Activated CD4-positive, CD25-positive, alpha-beta regulatory T cell treated with anti-CD3 and anti-CD28 coated beads, Interleukin-2, amount 50 U/mL, for 24 hours (primary cell): ENCODE results near the gene DPEP2.
"Not testable (repeated sequence)": the region's sequence is repeated elsewhere in the genome, so short reads cannot be mapped to it uniquely, and the experiment has no call there.

Source experiments
- ATAC-seq, 2 donors: fragments of 150-1000 bp; cut with Tn5 transposase; one replicate each; pipeline ENCODE4 v1.10.0; 2021; ENCODE audit warnings: mild to moderate bottlenecking in 1 of 2, moderate library complexity in 1 of 2

The DPEP2 gene, protein sequence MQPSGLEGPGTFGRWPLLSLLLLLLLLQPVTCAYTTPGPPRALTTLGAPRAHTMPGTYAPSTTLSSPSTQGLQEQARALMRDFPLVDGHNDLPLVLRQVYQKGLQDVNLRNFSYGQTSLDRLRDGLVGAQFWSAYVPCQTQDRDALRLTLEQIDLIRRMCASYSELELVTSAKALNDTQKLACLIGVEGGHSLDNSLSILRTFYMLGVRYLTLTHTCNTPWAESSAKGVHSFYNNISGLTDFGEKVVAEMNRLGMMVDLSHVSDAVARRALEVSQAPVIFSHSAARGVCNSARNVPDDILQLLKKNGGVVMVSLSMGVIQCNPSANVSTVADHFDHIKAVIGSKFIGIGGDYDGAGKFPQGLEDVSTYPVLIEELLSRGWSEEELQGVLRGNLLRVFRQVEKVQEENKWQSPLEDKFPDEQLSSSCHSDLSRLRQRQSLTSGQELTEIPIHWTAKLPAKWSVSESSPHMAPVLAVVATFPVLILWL

DNA sequence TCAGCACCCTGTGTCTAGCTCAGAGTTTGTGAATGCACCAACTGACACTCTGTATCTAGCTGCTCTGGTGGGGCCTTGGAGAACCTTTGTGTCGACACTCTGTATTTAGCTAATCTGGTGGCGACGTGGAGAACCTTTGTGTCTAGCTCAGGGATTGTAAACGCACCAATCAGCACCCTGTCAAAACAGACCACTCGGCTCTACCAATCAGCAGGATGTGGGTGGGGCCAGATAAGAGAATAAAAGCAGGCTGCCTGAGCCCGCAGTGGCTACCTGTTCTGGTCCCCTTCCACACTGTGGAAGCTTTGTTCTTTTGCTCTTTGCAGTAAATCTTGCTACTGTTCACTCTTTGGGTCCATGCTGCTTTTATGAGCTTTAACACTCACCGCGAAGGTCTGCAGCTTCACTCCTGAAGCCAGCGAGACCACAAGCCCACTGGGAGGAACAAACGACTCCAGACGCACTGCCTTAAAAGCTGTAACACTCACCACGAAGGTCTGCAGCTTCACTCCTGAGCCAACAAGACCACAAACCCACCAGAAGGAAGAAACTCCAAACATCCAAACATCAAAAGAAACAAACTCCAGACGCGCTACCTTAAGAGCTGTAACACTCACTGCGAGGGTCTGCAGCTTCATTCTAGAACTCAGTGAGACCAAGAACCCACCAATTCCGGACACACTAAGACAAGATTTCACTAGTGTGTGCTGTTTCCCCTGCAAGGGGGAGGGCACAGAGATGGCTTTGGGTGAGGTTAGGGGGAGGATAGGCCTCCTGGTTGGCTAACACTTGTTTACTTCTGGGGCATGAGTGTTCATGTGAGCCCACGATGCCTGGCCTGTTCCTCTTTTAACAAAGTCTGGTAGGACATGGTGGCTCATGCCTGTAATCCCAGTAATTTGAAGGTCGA lies at the start of gene DPEP2:
TSS of gene DPEP2 (minus strand) at position 706 of the 910 bp plus-strand sequence. CDS start 6,272 bp downstream, outside the sequence.
- peak; percentile 86 to 93 for ATAC-seq

DNA sequence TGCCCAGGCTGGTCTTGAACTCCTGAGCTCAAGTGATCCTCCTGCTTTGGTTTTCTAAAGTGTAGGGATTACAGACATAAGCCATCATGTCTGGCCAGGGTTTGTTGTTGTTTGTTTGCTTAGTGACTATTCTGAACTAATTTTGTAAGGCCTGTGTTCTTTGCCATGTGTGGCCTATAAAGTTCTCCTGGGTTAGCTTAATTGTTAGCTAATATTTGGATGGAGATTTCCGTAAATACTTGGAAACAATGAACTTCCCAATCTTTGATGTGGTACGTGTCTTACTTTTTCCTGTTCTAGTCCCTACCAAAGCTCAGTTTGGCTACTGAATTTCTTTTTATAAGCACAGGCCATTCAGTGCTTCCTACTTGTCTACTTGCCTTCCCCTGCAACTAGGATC lies 48.7 kb upstream of the DPEP2 start:
- no peak for ATAC-seq

DNA sequence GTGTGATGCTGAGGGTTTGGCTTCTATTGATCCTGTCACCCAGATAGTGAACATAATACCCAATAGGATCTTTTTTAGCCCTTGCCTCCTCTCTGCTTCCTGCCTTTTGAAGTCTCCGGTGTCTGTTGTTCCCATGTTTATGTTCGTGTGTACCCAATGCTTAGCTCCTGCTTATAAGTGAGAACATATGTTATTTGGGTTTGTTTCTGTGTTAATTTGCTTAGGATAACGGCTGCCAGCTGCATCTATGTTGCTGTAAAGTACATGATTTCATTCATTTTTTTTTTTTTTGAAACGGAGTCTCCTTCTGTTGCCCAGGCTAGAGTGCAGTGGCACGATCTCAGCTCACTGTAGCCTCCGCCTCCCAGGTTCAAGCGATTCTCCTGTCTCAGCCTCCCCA lies 46.8 kb upstream of the DPEP2 start:
- no peak for ATAC-seq

DNA sequence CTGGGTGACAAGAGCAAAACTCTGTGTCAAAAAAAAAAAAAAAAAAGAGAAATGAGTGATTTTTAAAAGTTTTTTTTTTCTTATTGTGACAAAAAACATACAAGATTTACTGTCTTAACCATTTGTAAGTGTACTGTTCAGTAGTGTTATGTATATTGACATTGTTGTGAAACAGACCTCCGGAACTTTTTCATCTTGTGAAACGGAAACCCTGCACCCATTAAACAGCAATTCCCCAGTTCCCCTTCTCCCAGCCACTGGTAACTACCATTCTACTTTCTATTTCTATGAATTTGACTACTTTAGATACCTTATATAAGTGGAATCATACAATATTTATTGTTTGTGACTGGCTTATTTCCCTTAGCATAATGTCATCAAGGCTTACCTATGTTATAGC lies 42.5 kb upstream of the DPEP2 start:
- ATAC-seq: no peak

DNA sequence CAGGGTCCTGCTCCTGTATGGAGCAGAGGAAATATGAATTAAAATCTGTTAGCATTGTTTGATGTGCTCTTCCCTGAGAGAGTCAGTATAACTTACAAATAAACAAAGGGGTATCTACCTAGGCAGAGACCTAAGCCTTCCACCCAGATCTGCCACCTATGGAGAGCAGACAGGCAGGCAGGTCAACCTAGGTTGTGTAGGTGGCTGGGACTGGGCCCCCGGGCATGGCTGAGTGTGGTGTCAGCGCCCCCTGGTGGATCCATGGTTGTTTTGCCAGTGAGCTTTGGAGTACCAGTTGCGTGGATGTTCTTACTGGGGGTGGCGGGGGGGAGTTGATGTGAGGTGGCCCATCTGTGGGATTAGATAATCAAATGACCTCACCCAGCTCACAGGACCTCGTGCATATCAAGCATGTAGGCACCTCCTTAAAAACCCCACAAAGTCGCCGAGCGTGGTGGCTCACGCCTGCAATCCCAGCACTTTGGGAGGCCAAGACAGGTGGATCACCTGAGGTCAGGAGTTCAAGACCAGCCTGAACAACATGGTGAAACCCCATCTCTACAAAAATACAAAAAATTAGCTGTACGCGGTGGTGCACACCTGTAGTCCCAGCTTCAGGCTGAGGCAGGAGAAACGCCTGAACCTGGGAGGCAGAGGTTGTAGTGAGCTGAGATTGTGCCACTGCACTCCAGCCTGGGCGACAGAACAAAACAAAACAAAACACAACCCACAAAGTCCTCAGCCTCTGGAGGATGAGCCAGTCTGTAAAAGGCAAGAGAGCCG lies 41.4 kb upstream of the DPEP2 start:
- peak; percentile 99 to 100 for ATAC-seq

DNA sequence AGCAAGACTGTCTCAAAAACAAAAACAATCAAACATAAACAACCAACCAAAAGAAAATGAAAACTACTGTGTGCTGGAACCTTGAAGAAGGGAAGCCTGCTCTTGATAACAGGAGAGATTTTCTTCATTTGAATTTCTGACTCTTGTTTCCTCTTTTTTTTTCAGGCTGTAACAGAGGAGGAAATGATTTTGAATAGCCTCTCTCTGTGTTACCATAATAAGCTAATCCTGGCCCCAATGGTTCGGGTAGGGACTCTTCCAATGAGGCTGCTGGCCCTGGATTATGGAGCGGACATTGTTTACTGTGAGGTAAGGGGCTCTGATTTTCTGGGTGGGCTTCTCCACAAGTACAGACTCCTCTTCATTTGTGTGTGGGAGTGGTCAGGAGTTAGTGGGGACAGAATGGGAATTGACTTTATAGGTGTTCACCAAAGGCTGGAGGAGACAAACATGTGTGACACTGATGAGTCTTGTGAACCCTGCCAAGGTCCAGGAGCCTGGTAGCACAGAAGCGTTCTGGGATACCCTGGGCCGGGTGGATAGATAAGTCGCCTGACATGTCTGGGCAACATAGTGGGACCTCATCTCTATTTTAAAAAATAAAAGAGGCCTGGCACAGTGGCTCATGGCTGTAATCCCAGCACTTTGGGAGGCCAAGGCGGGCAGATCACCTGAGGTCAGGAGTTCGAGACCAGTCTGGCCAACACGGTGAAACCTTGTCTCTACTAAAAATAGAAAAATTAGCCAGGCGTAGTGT lies 38.7 kb upstream of the DPEP2 start:
- no peak for ATAC-seq

DNA sequence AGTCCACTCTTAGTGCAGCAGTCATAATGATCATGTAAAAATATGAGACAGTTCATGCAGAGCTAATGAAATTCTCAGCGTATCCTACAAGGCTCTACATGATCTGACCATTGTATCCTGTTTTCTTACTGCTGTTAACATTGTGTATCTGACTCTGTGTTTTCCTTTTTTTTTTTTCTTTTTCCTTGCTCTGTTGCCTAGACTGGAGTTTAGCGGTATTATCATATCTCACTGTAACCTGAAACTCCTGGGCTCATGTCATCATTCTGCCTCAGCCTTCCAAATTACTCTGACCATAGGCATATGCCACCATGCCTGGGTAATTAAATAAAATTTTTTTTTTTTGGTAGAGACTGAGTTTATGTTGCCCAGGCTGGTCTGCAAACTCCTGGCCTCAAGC lies 35.9 kb upstream of the DPEP2 start:
- ATAC-seq: no peak

DNA sequence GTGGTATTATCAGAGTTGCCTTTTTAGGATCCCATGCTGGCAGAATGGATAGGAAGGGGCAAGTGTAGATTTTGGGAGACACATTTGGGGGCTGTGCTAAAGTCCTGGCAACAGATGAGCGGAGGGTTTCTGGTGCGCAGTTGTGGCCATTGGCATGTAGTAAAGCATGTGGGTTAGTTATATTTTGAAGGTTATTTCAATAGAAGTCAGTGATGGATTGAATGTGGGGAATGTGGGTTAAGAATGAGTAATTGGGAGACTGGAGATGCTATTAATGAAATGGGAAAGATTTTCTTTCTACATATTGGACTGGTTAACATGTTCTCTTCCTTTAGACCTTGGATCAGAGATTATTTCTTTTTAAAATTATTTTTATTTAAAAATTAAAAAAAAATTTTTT lies 33.8 kb upstream of the DPEP2 start:
- no peak for ATAC-seq

DNA sequence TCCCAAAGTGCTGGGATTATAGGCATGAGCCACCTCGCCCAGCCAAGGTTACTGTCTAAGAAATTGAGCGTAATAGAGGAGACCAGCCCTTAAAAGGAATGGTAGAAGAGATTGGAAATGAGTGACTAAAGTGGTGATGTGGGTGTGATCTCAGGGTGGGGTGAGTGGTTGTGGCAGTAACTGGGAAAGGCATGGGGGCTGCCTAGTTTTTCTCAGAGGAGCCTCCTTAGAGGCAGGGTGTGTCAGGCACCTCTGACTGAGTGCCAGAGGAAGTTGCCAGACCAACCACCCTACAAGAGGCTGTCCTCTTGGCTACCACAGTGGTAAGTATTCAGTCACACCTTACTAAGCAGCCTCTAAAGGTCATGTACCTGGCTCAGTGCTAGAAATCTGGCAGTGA lies 32.7 kb upstream of the DPEP2 start:
- ATAC-seq: no peak

DNA sequence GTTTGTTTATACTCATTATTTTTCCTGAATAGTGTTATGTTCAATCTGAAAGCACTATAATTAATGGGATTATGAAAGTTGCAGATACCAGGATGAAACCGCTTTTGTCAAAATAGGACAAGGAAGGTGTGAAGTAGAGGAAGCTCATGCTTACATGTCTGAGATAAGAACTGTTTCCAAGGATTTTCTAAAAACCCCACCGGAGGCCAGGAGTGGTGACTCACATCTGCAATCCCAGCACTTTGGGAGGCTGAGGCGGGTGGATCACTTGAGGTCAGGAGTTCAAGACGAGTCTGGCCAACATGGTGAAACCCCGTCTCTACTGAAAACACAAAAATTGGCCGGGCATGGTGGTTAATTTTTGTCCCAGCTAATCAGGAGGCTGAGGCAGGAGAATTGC lies 30.8 kb upstream of the DPEP2 start:
- not testable (repeated sequence) for ATAC-seq

DNA sequence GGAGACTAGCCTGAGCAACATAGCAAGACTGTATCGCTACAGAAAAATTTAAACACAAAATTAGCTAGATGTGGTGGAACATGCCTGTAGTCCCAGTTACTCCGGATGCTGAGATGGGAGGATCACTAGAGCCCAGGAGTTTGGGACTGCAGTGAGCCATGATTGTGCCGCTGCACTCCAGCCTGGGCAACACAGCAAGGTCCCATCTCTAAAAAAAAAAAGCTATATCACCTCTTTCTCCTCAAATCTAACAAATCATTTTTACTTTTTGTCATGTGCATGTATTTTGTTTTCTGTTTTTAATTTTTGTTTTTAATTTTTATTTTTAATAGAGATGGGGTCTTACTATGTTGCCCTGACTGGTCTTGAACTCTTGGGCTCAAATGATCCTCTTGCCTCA lies 29.7 kb upstream of the DPEP2 start:
- ATAC-seq: no peak

DNA sequence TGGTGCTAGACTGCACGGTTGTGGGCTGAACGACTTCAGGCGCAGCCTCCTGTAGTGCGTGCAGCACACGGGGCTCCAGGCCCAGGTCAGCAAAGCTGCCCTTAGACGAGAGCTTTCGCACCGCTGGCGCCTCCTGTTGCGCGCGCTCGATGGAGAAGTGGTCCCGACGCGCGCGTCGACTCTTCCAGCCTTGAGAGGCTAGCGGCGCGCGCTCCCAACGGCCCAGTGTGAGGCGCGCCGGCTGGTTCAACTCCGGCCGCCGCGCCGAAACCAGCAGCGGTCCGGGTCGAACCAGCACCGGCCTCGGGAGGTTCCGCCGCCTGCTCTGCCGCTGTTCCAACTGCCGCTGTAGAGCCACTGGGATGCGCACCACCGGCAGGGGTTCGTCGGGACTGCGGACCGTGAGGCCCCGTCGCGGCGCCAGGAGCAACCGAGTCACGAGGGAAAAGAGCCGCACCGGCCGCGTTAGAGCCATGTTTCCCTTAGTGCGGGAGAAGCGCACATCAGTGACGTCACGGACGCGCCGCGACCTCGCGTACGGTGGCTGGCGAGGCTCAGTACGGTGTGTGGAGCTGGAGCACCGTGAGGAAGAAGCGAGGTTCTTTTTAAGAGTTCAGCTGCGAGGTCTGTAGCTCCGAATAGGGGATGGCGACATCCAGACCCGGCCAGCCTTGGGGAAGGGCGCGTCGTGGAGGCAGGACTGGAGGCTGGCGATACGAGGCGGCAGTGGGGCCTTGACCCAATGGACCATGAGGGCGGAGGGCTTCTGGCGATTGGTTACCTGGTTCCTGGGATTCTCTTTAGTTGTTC lies 23.6 kb upstream of the DPEP2 start, which contains the start of the genes DDX28 and DUS2:
TSS of gene DDX28 (minus strand) at position 505 of the 810 bp plus-strand sequence. CDS start at position 475, 30 bp downstream.
TSS of gene DUS2 (plus strand) at position 557 of the 810 bp plus-strand sequence. CDS start 14,740 bp downstream, outside the sequence.
- peak; percentile 89 to 93 for ATAC-seq

DNA sequence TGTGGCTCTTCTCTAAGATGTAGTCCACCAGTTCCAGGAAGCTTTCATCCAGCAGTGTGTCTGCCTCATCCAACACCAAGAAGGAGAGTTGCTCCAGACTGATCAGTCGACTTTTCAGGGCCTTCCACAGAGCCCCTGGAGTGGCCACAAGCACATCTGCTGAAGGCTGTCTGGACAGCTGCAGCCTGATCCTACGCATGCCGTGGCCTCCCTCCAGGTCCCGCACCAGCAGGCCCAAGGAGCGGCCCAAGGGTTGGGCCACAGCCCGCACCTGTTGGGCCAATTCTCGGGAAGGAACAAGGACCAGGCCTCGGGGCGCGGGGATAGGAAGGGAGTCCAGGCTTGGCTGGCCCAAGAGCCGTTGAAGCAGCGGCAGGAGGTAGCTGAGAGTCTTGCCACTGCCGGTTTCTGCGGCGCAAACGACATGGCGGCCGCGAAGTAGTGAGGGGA lies 23.0 kb upstream of the DPEP2 start:
- no peak for ATAC-seq

DNA sequence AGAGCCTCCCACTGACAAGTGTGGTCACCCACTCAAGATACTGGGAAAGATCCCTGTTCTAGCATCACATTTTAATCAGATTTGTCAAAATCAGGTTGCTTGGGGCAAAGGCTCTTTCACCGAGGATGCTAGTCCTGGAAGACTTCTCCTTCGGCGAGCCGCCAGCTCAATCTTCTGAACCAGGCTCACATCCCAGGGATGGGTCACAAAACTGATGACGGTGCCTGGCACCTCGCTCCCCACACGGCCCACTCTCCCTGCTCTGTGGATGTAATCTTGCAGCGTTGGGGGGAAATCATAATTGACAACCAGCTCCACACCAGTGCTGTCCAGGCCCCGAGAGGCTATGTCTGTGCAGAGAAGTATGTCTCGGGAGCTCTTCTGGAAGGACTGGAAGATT lies 22.2 kb upstream of the DPEP2 start:
- no peak for ATAC-seq

DNA sequence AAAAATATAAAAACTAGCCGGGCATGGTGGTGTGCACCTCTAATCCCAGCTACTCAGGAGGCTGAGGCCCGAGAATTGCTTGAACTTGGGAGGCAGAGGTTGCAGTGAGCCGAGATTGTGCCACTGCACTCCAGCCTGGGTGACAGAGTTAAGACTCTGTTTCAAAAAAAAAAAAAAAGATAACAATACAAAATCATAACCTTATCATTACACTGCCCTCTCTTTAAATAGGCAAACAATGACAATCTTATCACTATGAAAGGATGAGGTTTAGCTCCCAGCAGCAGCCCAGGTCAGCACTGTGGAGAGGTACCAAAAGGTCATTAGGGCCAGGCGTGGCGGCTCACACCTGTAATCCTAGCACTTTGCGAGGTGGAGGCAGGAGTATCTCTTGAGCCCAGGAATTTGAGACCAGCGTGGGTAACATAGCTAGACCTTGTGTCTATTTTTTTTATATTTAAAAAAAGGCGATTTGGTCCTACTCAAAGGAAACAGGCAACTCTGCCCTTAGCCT lies 19.9 kb upstream of the DPEP2 start:
- no peak for ATAC-seq

DNA sequence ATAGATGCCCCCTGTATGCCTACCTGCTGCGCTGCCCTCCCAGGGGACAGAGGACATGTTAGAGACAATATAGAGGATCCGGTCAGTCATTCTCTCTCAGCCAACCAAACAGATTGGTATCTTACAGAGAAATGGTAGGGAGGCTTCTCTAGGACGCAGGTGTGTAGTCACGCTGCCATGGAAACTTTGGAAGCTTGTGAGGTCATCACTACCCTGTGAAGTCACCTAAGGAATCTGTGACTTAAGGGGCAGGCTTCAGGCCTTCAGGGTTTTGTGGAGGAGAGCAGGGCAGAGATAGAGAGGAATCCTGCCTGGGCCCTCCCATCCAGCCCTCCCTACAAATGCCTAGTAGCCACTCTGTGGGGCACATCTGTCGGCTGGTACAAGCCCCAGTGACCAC lies 16.4 kb upstream of the DPEP2 start, which contains the start of gene DPEP2NB:
TSS of gene DPEP2NB (minus strand) at position 231 of the 400 bp plus-strand sequence. CDS start at position 90, 141 bp downstream.
- ATAC-seq: no peak

DNA sequence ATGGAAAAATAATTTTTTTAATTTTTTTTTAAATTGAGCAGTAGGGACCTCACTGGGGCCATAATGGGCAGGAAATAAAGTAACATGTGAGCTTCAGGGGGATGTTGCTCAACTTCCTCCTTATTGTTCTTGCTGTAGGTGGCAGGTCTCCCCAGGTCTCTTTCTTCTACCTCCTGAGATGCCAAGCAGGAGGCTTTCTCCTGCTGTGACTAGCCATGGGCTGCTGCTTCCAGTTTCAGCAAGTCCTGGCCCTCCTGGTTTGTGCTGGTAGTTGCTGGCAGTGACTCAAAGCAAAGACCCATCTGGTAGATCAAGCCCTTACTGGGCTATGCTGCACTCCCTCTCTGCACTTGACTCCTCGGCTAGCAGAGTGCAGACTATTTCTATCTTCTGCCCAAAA lies 14.2 kb upstream of the DPEP2 start:
- peak in 1 of 2 donors; percentile 45 for ATAC-seq

DNA sequence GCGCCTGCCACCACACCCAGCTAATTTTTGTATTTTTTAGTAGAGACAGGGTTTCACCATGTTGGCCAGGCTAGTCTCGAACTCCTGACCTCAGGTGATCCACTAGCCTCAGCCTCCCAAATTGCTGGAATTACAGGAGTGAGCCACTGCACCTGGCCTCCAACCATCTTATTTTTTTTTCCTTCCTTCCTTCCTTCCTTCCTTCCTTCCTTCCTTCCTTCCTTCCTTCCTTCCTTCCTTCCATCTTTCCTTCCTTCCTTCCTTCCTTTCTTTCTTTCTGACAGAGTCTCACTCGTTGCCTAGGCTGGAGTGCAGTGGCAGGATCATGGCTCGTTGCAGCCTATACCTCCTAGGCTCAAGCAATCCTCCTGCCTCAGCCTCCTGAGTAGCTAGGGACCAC lies 10.6 kb upstream of the DPEP2 start:
- ATAC-seq: not testable (repeated sequence)

DNA sequence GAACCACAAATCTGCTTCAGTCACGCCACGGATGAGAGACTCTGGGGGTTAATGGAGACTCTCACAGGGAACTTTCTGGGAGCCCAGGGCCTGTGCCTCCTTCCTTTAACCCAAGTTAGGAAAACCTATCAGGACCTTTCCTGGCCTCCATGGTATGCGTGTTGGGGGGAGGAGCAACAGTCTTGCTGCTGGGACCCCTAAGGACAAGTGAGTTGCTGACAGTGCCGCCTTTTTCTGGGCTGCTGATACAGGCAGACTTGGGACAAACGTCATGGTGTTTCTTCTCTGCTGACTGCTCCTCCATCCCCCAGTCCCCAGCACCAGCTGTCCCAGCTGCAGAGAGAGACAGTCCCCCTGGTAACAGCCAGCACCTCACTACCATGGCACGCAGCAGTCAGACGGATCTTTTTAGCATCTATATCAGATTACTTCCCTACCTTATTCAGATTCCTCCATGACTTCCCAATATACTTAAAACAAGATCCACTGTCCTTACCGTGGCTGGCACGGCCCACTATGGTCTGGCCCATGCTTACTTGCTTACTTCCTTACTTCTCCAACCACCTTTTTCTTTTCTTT lies 10.0 kb upstream of the DPEP2 start:
- ATAC-seq: no peak

DNA sequence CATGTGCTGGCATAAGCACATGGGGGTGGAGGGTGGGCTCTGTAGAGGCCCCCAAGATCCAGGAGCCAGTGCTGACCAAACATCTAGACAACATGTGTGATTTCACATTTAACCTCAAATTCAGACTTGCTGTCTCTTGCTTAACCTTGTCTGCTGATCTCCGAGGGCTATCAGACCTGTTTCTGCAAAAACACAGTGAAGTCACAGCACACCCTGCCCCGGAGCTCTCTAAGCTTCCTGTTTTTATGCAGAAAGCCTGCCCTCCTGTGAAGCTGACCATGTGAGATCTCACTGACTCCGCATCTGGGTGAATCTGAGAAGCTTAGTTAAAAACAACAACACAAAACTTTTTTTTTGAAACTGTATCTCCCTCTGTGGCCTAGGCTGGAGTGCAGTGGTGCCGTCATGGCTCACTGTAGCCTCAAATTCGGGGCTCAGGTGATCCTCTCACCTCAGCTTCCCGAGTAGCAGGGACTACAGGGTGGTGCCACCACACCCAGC lies 6.6 kb upstream of the DPEP2 start:
- peak; percentile 79 to 83 for ATAC-seq
